GM23338 (cell line): Measurements from ENCODE around the gene UVSSA. TPM values are rescaled to one million over a fixed set of nuclear protein-coding genes. Genes with fewer than 3 reads are reported as not detected.

Source experiments
- ATAC-seq: fragments of 200-7000 bp; cut with Tn5 transposase; 3 replicates; pipeline ENCODE4 v1.9.1; 2020
- DNase-seq: peaks from one replicate; pipeline ENCODE4 v3.0.0-alpha.2; 2015; ENCODE audit warnings: low spot score
- H2AFZ ChIP-seq: fragments of 200-600 bp; sonication (generic); 2 replicates; pipeline ENCODE4 v1.8.0; 2016; ENCODE audit warnings: antibody characterized with exemption, mild to moderate bottlenecking, moderate library complexity
- H3F3A ChIP-seq: fragments of 200-600 bp; sonication (generic); replicated peaks from 2 replicates; pipeline ENCODE4 v1.8.0; 2017; ENCODE audit warnings: antibody characterized with exemption, mixed run types, low read depth
- H3K27ac ChIP-seq: fragments of 200-600 bp; sonication (generic); 2 replicates; pipeline ENCODE4 v1.6.1; 2016; ENCODE audit warnings: low read depth
- H3K27me3 ChIP-seq: fragments of 200-600 bp; sonication (generic); 2 replicates; pipeline ENCODE4 v1.8.0; 2016; ENCODE audit warnings: mild to moderate bottlenecking, mixed run types, moderate library complexity; ENCODE audit not compliant: insufficient read depth
- H3K36me3 ChIP-seq: fragments of 200-600 bp; sonication (generic); 2 replicates; pipeline ENCODE4 v1.8.0; 2016; ENCODE audit warnings: mild to moderate bottlenecking; ENCODE audit not compliant: insufficient read depth
- H3K4me1 ChIP-seq: fragments of 200-600 bp; sonication (generic); 2 replicates; pipeline ENCODE4 v1.8.0; 2016; ENCODE audit warnings: mild to moderate bottlenecking, moderate library complexity; ENCODE audit not compliant: insufficient read depth
- H3K4me2 ChIP-seq: fragments of 200-600 bp; sonication (generic); 2 replicates; pipeline ENCODE4 v1.7.1; 2017; ENCODE audit warnings: mixed run types
- H3K4me3 ChIP-seq: fragments of 200-600 bp; sonication (generic); 2 replicates; pipeline ENCODE4 v1.6.1; 2016; ENCODE audit warnings: mixed run types
- H3K79me2 ChIP-seq: fragments of 200-600 bp; sonication (generic); replicated peaks from 2 replicates; pipeline ENCODE4 v1.8.0; 2017; ENCODE audit warnings: mild to moderate bottlenecking; ENCODE audit not compliant: insufficient read depth
- H3K9me2 ChIP-seq: fragments of 200-600 bp; sonication (generic); 2 replicates; pipeline ENCODE4 v1.8.0; 2017; ENCODE audit not compliant: insufficient read depth
- H4K20me1 ChIP-seq: fragments of 200-600 bp; sonication (generic); replicated peaks from 2 replicates; pipeline ENCODE4 v1.8.0; 2017; ENCODE audit warnings: mild to moderate bottlenecking; ENCODE audit not compliant: insufficient read depth
- H3K27ac Mint-ChIP-seq: 2 replicates; pipeline ENCODE4 v1.8.0; 2020; ENCODE audit warnings: inconsistent platforms, mild to moderate bottlenecking, moderate library complexity, mixed read lengths
- H3K27me3 Mint-ChIP-seq: 3 replicates; pipeline ENCODE4 v1.8.0; 2022; ENCODE audit warnings: low read depth, mild to moderate bottlenecking, moderate library complexity, mixed read lengths, inconsistent platforms; ENCODE audit not compliant: insufficient read depth, poor library complexity
- H3K36me3 Mint-ChIP-seq: 3 replicates; pipeline ENCODE4 v1.8.0; 2021; ENCODE audit warnings: low read depth, mild to moderate bottlenecking, inconsistent platforms, moderate library complexity, mixed read lengths
- H3K4me1 Mint-ChIP-seq: 3 replicates; pipeline ENCODE4 v1.8.0; 2020; ENCODE audit warnings: mild to moderate bottlenecking, inconsistent platforms, mixed read lengths
- H3K4me3 Mint-ChIP-seq: 3 replicates; pipeline ENCODE4 v1.8.0; 2021; ENCODE audit warnings: moderate library complexity, mild to moderate bottlenecking, inconsistent platforms, mixed read lengths
- H3K9me3 Mint-ChIP-seq: 3 replicates; pipeline ENCODE4 v1.8.0; 2020; ENCODE audit warnings: moderate library complexity, mild to moderate bottlenecking, inconsistent platforms, mixed read lengths
- CREB1 ChIP-seq: fragments of 250-450 bp; sonication (Bioruptor Pico); IDR thresholded peaks from 2 replicates; pipeline ENCODE4 v1.5.0; 2020; ENCODE audit warnings: low read depth, mild to moderate bottlenecking, moderate library complexity
- EZH2phosphoT487 ChIP-seq: fragments of 200-600 bp; sonication (generic); IDR thresholded peaks from one replicate; pipeline ENCODE4 v1.8.1; 2018; ENCODE audit warnings: antibody characterized with exemption; ENCODE audit not compliant: unreplicated experiment
- JUNB ChIP-seq: IDR thresholded peaks from one replicate; pipeline ENCODE4 v1.6.1; 2016; ENCODE audit warnings: antibody characterized with exemption; ENCODE audit not compliant: unreplicated experiment
- NANOG ChIP-seq: IDR thresholded peaks from 2 replicates; pipeline ENCODE4 v1.6.1; 2016; ENCODE audit warnings: antibody characterized with exemption, borderline replicate concordance
- POLR2AphosphoS5 ChIP-seq: IDR thresholded peaks from 2 replicates; pipeline ENCODE4 v1.6.1; 2016; ENCODE audit warnings: antibody characterized with exemption, low read depth
- ZNF114 ChIP-seq: fragments of 250-450 bp; sonication (Bioruptor Pico); IDR thresholded peaks from 2 replicates; pipeline ENCODE4 v1.5.0; 2020; ENCODE audit warnings: mild to moderate bottlenecking, moderate library complexity
- ZNF331 ChIP-seq: fragments of 250-450 bp; sonication (Bioruptor Pico); IDR thresholded peaks from 2 replicates; pipeline ENCODE4 v1.5.0; 2020; ENCODE audit warnings: low read depth, mild to moderate bottlenecking, moderate library complexity
- polyA plus RNA-seq: library from polyadenylated mRNA; unstranded; fragments of >200 nt; fragmentation: Nextera tagmentation; extraction: Ambion mirVana; gene quantifications from 2 replicates; pipeline ENCODE4 v1.2.1, GENCODE V29; 2016
- total RNA-seq: library from RNA; depleted of rRNA; stranded (reverse); fragments of >200 nt; shearing (Covaris generic); gene quantifications from 2 replicates; pipeline ENCODE4 v1.2.3, GENCODE V29; 2014
- TF ChIP-seq, protein P1 (sequence below): IDR thresholded peaks from 2 replicates; pipeline ENCODE4 v1.6.1; 2016; ENCODE audit warnings: antibody characterized with exemption
- TF ChIP-seq, protein P2 (sequence below): fragments of 250-450 bp; sonication (Bioruptor Pico); IDR thresholded peaks from 2 replicates; pipeline ENCODE4 v1.5.0; 2020; ENCODE audit warnings: mild to moderate bottlenecking, moderate library complexity
- TF ChIP-seq, protein P3 (sequence below): IDR thresholded peaks from one replicate; pipeline ENCODE4 v1.6.1; 2018; ENCODE audit warnings: antibody characterized with exemption; ENCODE audit not compliant: unreplicated experiment
- TF ChIP-seq, protein P4 (sequence below), 2 experiments: fragments of 200-600 bp in 1 of 2; sonication (generic) in 1 of 2; conservative IDR thresholded peaks; 2 replicates each; pipeline versions ENCODE4 v1.5.1 to v1.6.1; 2016 to 2017; ENCODE audit warnings: antibody characterized with exemption in 2 of 2, low read depth in 2 of 2, mild to moderate bottlenecking in 2 of 2, moderate library complexity in 1 of 2

Gene UVSSA
- total and polyA plus RNA-seq, 2 experiments from 2014 or later: 6.5 to 27.7 TPM

DNA sequence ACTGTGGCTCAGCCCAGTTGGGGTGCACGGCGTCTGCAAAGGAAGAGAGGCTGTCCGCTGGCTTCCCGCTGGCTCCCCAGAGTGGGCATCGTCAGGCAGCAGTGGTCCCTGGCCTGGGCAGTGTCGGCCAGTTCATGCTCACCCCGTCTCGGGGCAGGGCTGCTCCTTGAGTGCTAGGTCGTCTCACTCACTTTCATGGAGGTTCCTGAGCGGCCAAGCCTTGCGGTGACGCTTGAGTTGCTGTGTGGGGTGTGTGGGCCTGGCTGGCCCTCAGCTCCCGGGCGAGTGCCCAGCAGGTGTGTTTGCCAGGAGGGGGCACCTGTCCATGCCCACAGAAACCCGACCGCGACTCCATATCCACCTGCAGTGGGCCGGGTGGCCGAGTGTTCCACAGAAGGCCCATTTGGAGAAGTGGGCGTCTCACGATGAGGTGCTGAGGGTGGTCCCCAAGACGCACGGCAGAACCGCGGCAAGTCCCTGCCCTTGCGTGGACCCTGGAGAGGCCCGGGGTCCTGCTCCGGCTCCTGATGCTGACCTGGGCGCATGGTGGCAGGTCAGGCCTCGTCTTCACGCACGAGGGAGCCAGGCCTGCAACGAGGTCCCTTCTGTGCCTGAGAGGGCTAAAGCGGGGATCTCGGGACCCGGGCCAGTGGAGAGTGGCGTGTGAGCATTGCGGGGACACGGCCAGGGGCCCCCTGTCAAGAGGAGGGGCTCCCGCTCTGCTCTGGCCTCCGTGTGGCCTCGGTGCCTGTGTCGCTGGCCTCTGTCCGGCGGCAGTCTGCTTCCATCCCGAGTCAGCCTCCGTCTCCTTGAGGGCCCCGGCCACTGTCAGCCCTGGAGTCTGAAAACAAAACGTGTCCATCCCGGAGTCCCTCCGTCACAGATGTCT, 18.5 kb upstream of the UVSSA start:
- Histone ChIP-seq H3K27me3 (no peaks in the 10 kb centered on the region), H3K79me2 (0 out of 2 replicates have a peak, but pooled peaks cover 8% of the 10 kb centered on the region), H3K4me2 (no peak overlapping the region), H3K9me2 (no peaks in the 10 kb centered on the region), H4K20me1 (no peaks in the 10 kb centered on the region; the same call in 1 of the 2 replicates), H3K36me3 (0 out of 2 replicates have a peak, but pooled peaks cover under 1% of the 10 kb centered on the region), H2AFZ (no peak overlapping the region), H3K4me1 (no peaks in the 10 kb centered on the region), H3F3A (no peaks in the 10 kb centered on the region), H3K27ac (no peak overlapping the region), H3K4me3 (no peak overlapping the region)
- DNase-seq (no peak), ATAC-seq (no peak)
- H3K4me1 Mint-ChIP-seq: no peaks in the 10 kb centered on the region
- no peak overlapping the region for H3K27ac Mint-ChIP-seq
- H3K9me3 Mint-ChIP-seq: no peaks in the 10 kb centered on the region
- peaks cover 6% of the 10 kb centered on the region for H3K27me3 Mint-ChIP-seq
- peaks cover 14% of the 10 kb centered on the region; the same call in 2 of the 3 replicates for H3K36me3 Mint-ChIP-seq
- no peak overlapping the region for H3K4me3 Mint-ChIP-seq
- TF ChIP-seq, protein P1, sequence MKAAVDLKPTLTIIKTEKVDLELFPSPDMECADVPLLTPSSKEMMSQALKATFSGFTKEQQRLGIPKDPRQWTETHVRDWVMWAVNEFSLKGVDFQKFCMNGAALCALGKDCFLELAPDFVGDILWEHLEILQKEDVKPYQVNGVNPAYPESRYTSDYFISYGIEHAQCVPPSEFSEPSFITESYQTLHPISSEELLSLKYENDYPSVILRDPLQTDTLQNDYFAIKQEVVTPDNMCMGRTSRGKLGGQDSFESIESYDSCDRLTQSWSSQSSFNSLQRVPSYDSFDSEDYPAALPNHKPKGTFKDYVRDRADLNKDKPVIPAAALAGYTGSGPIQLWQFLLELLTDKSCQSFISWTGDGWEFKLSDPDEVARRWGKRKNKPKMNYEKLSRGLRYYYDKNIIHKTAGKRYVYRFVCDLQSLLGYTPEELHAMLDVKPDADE: no peak
- no peak for TF ChIP-seq JUNB
- TF ChIP-seq ZNF331 (CRISPR knock-in tag): no peak
- TF ChIP-seq EZH2phosphoT487: no peak
- TF ChIP-seq, protein P2, sequence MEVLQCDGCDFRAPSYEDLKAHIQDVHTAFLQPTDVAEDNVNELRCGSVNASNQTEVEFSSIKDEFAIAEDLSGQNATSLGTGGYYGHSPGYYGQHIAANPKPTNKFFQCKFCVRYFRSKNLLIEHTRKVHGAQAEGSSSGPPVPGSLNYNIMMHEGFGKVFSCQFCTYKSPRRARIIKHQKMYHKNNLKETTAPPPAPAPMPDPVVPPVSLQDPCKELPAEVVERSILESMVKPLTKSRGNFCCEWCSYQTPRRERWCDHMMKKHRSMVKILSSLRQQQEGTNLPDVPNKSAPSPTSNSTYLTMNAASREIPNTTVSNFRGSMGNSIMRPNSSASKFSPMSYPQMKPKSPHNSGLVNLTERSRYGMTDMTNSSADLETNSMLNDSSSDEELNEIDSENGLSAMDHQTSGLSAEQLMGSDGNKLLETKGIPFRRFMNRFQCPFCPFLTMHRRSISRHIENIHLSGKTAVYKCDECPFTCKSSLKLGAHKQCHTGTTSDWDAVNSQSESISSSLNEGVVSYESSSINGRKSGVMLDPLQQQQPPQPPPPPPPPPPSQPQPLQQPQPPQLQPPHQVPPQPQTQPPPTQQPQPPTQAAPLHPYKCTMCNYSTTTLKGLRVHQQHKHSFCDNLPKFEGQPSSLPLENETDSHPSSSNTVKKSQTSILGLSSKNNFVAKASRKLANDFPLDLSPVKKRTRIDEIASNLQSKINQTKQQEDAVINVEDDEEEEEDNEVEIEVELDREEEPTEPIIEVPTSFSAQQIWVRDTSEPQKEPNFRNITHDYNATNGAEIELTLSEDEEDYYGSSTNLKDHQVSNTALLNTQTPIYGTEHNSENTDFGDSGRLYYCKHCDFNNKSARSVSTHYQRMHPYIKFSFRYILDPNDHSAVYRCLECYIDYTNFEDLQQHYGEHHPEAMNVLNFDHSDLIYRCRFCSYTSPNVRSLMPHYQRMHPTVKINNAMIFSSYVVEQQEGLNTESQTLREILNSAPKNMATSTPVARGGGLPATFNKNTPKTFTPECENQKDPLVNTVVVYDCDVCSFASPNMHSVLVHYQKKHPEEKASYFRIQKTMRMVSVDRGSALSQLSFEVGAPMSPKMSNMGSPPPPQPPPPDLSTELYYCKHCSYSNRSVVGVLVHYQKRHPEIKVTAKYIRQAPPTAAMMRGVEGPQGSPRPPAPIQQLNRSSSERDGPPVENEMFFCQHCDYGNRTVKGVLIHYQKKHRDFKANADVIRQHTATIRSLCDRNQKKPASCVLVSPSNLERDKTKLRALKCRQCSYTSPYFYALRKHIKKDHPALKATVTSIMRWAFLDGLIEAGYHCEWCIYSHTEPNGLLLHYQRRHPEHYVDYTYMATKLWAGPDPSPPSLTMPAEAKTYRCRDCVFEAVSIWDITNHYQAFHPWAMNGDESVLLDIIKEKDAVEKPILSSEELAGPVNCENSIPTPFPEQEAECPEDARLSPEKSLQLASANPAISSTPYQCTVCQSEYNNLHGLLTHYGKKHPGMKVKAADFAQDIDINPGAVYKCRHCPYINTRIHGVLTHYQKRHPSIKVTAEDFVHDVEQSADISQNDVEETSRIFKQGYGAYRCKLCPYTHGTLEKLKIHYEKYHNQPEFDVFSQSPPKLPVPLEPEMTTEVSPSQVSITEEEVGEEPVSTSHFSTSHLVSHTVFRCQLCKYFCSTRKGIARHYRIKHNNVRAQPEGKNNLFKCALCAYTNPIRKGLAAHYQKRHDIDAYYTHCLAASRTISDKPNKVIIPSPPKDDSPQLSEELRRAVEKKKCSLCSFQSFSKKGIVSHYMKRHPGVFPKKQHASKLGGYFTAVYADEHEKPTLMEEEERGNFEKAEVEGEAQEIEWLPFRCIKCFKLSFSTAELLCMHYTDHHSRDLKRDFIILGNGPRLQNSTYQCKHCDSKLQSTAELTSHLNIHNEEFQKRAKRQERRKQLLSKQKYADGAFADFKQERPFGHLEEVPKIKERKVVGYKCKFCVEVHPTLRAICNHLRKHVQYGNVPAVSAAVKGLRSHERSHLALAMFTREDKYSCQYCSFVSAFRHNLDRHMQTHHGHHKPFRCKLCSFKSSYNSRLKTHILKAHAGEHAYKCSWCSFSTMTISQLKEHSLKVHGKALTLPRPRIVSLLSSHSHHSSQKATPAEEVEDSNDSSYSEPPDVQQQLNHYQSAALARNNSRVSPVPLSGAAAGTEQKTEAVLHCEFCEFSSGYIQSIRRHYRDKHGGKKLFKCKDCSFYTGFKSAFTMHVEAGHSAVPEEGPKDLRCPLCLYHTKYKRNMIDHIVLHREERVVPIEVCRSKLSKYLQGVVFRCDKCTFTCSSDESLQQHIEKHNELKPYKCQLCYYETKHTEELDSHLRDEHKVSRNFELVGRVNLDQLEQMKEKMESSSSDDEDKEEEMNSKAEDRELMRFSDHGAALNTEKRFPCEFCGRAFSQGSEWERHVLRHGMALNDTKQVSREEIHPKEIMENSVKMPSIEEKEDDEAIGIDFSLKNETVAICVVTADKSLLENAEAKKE: no peak
- TF ChIP-seq, protein P3, sequence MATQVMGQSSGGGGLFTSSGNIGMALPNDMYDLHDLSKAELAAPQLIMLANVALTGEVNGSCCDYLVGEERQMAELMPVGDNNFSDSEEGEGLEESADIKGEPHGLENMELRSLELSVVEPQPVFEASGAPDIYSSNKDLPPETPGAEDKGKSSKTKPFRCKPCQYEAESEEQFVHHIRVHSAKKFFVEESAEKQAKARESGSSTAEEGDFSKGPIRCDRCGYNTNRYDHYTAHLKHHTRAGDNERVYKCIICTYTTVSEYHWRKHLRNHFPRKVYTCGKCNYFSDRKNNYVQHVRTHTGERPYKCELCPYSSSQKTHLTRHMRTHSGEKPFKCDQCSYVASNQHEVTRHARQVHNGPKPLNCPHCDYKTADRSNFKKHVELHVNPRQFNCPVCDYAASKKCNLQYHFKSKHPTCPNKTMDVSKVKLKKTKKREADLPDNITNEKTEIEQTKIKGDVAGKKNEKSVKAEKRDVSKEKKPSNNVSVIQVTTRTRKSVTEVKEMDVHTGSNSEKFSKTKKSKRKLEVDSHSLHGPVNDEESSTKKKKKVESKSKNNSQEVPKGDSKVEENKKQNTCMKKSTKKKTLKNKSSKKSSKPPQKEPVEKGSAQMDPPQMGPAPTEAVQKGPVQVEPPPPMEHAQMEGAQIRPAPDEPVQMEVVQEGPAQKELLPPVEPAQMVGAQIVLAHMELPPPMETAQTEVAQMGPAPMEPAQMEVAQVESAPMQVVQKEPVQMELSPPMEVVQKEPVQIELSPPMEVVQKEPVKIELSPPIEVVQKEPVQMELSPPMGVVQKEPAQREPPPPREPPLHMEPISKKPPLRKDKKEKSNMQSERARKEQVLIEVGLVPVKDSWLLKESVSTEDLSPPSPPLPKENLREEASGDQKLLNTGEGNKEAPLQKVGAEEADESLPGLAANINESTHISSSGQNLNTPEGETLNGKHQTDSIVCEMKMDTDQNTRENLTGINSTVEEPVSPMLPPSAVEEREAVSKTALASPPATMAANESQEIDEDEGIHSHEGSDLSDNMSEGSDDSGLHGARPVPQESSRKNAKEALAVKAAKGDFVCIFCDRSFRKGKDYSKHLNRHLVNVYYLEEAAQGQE: no peak
- TF ChIP-seq POLR2AphosphoS5: no peak
- TF ChIP-seq ZNF114 (CRISPR knock-in tag): no peak
- TF ChIP-seq, protein P4, sequence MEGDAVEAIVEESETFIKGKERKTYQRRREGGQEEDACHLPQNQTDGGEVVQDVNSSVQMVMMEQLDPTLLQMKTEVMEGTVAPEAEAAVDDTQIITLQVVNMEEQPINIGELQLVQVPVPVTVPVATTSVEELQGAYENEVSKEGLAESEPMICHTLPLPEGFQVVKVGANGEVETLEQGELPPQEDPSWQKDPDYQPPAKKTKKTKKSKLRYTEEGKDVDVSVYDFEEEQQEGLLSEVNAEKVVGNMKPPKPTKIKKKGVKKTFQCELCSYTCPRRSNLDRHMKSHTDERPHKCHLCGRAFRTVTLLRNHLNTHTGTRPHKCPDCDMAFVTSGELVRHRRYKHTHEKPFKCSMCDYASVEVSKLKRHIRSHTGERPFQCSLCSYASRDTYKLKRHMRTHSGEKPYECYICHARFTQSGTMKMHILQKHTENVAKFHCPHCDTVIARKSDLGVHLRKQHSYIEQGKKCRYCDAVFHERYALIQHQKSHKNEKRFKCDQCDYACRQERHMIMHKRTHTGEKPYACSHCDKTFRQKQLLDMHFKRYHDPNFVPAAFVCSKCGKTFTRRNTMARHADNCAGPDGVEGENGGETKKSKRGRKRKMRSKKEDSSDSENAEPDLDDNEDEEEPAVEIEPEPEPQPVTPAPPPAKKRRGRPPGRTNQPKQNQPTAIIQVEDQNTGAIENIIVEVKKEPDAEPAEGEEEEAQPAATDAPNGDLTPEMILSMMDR (conservative IDR thresholded peaks at IDR 0.05; ENCODE audit: low read depth in 2 of 2): no peak
- TF ChIP-seq CREB1: no peak
- TF ChIP-seq NANOG: no peak
